KMS-11 (cell line): ENCODE data around the gene RAF1.

Source experiments
- H2AFZ ChIP-seq: fragments of 200-600 bp; sonication (generic); 2 replicates; pipeline ENCODE4 v1.6.1; 2016; ENCODE audit warnings: antibody characterized with exemption, mixed run types, low read depth
- H3K27ac ChIP-seq: fragments of 200-600 bp; sonication (generic); 2 replicates; pipeline ENCODE4 v1.6.1; 2016; ENCODE audit warnings: mild to moderate bottlenecking, mixed run types
- H3K27me3 ChIP-seq: fragments of 200-600 bp; sonication (generic); 2 replicates; pipeline ENCODE4 v1.6.1; 2017; ENCODE audit warnings: mild to moderate bottlenecking, low read depth, mixed run types, moderate library complexity; ENCODE audit not compliant: insufficient read depth
- H3K36me3 ChIP-seq: fragments of 200-600 bp; sonication (generic); 2 replicates; pipeline ENCODE4 v1.6.1; 2017; ENCODE audit warnings: mild to moderate bottlenecking, mixed run types; ENCODE audit not compliant: insufficient read depth
- H3K4me1 ChIP-seq: fragments of 200-600 bp; sonication (generic); 2 replicates; pipeline ENCODE4 v1.6.1; 2016; ENCODE audit warnings: mild to moderate bottlenecking, low read depth, mixed run types; ENCODE audit not compliant: poor library complexity, severe bottlenecking
- H3K4me2 ChIP-seq: fragments of 200-600 bp; sonication (generic); 2 replicates; pipeline ENCODE4 v1.7.0; 2016; ENCODE audit warnings: mild to moderate bottlenecking, mixed run types
- H3K4me3 ChIP-seq: fragments of 200-600 bp; sonication (generic); IDR thresholded peaks from 2 replicates; pipeline ENCODE4 v1.6.1; 2017; ENCODE audit warnings: low read depth, low read length, mixed read lengths; ENCODE audit not compliant: insufficient read depth
- H3K79me2 ChIP-seq: fragments of 200-600 bp; sonication (generic); 2 replicates; pipeline ENCODE4 v1.6.1; 2016; ENCODE audit warnings: low read depth, mixed run types; ENCODE audit not compliant: insufficient read depth
- H3K9ac ChIP-seq: fragments of 200-600 bp; sonication (generic); 2 replicates; pipeline ENCODE4 v1.6.1; 2016; ENCODE audit warnings: mild to moderate bottlenecking, mixed run types
- H4K20me1 ChIP-seq: fragments of 200-600 bp; sonication (generic); 2 replicates; pipeline ENCODE4 v1.6.1; 2016; ENCODE audit warnings: mild to moderate bottlenecking, mixed run types; ENCODE audit not compliant: insufficient read depth
- CTCF ChIP-seq: fragments of 200-600 bp; sonication (generic); conservative IDR thresholded peaks from 2 replicates; pipeline ENCODE4 v1.6.1; 2017; ENCODE audit warnings: low read depth, mild to moderate bottlenecking, antibody characterized with exemption, low read length, moderate library complexity, mixed read lengths

RAF1 gene

GRCh38 chr3:12681943-12682390 lies 18.1 kb upstream of the RAF1 start:
- Histone ChIP-seq H3K27me3 (no peaks in the 10 kb centered on the region), H3K79me2 (no peaks in the 10 kb centered on the region), H4K20me1 (no peaks in the 10 kb centered on the region), H3K9ac (no peak overlapping the region), H3K27ac (no peak overlapping the region), H3K4me1 (no peaks in the 10 kb centered on the region), H3K36me3 (no peaks in the 10 kb centered on the region), H2AFZ (no peak overlapping the region), H3K4me3 (no peak overlapping the region), H3K4me2 (no peak overlapping the region)
- TF ChIP-seq CTCF = no peak

DNA sequence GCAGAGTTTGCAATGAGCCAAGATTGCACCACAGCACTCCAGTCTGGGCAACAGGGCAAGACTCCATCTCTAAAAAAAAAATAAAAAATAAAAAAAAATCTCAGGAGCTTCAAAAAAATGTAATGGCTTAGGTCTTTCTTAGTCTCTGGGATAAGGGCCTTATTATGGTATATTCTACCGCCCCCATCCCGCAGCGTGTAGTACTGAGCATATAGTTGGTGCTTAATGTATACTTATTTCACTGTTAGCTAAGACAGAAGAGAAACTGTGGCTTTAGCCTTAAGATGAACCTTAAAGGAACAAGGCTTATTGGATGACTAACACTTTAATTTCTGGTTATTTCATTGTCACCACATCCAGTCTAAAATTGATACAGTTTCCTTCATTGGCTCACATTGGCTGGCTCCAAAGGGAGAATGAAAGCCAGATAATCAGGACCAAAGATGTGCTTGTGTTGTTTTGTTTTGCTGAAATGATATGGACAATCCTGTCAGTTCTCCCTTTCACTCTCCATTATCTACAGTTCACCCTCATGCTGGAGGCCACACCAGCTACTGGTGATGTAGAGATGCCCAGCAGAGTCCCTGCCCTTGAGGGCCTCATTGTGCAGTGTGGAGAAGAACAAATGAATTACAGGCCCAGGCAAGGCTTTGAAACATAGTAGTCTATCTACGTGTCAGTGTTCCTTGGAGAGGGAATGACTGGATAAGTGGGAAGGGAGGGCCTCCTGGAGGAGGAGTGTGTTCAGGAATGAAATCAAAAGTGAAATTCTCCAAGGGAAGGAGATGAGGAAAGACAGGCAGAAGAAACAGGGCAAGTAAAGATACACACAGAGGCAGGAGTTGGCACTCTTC lies 17.4 kb upstream of the RAF1 start:
- H3K4me3 ChIP-seq = no peak overlapping the region
- no peaks in the 10 kb centered on the region for H3K79me2 ChIP-seq
- no peaks in the 10 kb centered on the region for H3K27me3 ChIP-seq
- no peaks in the 10 kb centered on the region for H3K36me3 ChIP-seq
- no peak overlapping the region for H3K27ac ChIP-seq
- TF ChIP-seq CTCF = no peak
- H3K4me2 ChIP-seq = no peak overlapping the region
- H2AFZ ChIP-seq = no peak overlapping the region
- no peak overlapping the region for H3K9ac ChIP-seq
- no peaks in the 10 kb centered on the region for H3K4me1 ChIP-seq
- H4K20me1 ChIP-seq = no peaks in the 10 kb centered on the region

- H3K4me1 ChIP-seq = no peaks in the 10 kb centered on the region
- H3K27ac ChIP-seq = no peak overlapping the region
- no peak overlapping the region for H3K4me2 ChIP-seq
- TF ChIP-seq CTCF = no peak
- no peaks in the 10 kb centered on the region for H4K20me1 ChIP-seq
- no peak overlapping the region for H3K4me3 ChIP-seq
- H2AFZ ChIP-seq = no peak overlapping the region
- no peak overlapping the region for H3K9ac ChIP-seq
- no peaks in the 10 kb centered on the region for H3K79me2 ChIP-seq
- no peaks in the 10 kb centered on the region for H3K36me3 ChIP-seq
- no peaks in the 10 kb centered on the region for H3K27me3 ChIP-seq
Measured at GRCh38 chr3:12679468-12679867, 15.6 kb upstream of the RAF1 start.

DNA sequence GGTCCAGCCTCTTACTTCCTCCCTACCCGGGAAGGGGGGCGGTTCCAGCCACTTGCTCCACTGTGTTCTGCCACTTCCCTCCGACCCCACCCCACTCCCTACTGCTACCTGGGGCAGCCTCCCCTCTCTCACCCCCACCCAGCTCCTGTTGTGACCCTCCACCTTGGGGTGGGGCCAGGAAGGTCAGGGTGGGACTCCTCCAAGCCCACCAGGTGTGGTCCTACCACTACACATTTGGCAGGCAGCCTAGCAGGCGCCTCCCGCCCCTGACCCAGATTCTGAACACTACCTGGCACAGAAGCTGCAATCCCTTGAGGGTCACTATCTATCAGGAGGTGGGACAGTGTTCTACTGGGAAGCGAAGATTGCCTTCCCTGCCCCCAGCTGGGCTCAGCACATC lies 13.7 kb upstream of the RAF1 start:
- Histone ChIP-seq H2AFZ (no peak overlapping the region), H3K4me1 (no peaks in the 10 kb centered on the region), H4K20me1 (no peaks in the 10 kb centered on the region), H3K27me3 (no peaks in the 10 kb centered on the region), H3K36me3 (no peaks in the 10 kb centered on the region), H3K27ac (no peak overlapping the region), H3K4me3 (no peak overlapping the region), H3K79me2 (no peaks in the 10 kb centered on the region), H3K9ac (no peak overlapping the region), H3K4me2 (no peak overlapping the region)
- TF ChIP-seq CTCF = no peak
